ENCODE data around the gene GP1BA.

Gene GP1BA

GRCh38 chr17:4931963-4932362, at the start of gene GP1BA:
GP1BA (plus strand) TSS chr17:4932277; CDS start chr17:4932605, 328 bp downstream.
- DNase-seq (ENCODE audit: low read depth), result no peak

- DNase-seq (ENCODE audit: low read depth), result no peak
Observed at GRCh38 chr17:4884489-4884888, 47.6 kb upstream of the GP1BA start.

GRCh38 chr17:4886830-4887229, 45.2 kb upstream of the GP1BA start:
- DNase-seq (ENCODE audit: low read depth), result no peak

GRCh38 chr17:4887581-4887980, 44.5 kb upstream of the GP1BA start:
- no peak for DNase-seq (ENCODE audit: low read depth)

GRCh38 chr17:4891411-4892410, 40.4 kb upstream of the GP1BA start:
- no peak for DNase-seq (ENCODE audit: low read depth)

- no peak for DNase-seq (ENCODE audit: low read depth)
Observed at GRCh38 chr17:4892499-4893221, 39.4 kb upstream of the GP1BA start.

GRCh38 chr17:4893272-4893671, 38.8 kb upstream of the GP1BA start:
- no peak for DNase-seq (ENCODE audit: low read depth)

- DNase-seq (ENCODE audit: low read depth), result no peak
Observed at GRCh38 chr17:4893721-4894560, 38.1 kb upstream of the GP1BA start.

GRCh38 chr17:4895121-4895520, 37.0 kb upstream of the GP1BA start:
- DNase-seq (ENCODE audit: low read depth), result no peak

- DNase-seq (ENCODE audit: low read depth), result no peak
Observed at GRCh38 chr17:4895657-4896331, 36.3 kb upstream of the GP1BA start.

- no peak for DNase-seq (ENCODE audit: low read depth)
Observed at GRCh38 chr17:4896332-4897197, 35.5 kb upstream of the GP1BA start.

GRCh38 chr17:4897198-4897687, 34.8 kb upstream of the GP1BA start:
- DNase-seq (ENCODE audit: low read depth), result no peak

- DNase-seq (ENCODE audit: low read depth), result no peak
Observed at GRCh38 chr17:4897785-4898184, 34.3 kb upstream of the GP1BA start.

- no peak for DNase-seq (ENCODE audit: low read depth)
Observed at GRCh38 chr17:4898351-4898750, 33.7 kb upstream of the GP1BA start.

GRCh38 chr17:4898927-4899326, 33.1 kb upstream of the GP1BA start:
- DNase-seq (ENCODE audit: low read depth), result no peak

- DNase-seq (ENCODE audit: low read depth), result no peak
Observed at GRCh38 chr17:4899341-4900230, 32.5 kb upstream of the GP1BA start, which contains the start of gene C17orf107. C17orf107 (plus strand) TSS chr17:4899536; CDS start chr17:4899763, 227 bp downstream.

- DNase-seq (ENCODE audit: low read depth), result no peak
Observed at GRCh38 chr17:4900231-4901107, 31.6 kb upstream of the GP1BA start.

GRCh38 chr17:4901108-4901647, 30.9 kb upstream of the GP1BA start:
- no peak for DNase-seq (ENCODE audit: low read depth)

Data from GM04503 (cell line).